ENCODE results near the gene CITED4. TPM values are rescaled to one million over a fixed set of nuclear protein-coding genes. Genes with fewer than 3 reads are reported as not detected.
A peak's percentile ranks its signal among the peaks of the same experiment; 100 is the strongest.

Gene CITED4
- total and polyA plus RNA-seq, 4 experiments from 2014 or later, result 8.1 to 20.1 (median 10.2) TPM

DNA sequence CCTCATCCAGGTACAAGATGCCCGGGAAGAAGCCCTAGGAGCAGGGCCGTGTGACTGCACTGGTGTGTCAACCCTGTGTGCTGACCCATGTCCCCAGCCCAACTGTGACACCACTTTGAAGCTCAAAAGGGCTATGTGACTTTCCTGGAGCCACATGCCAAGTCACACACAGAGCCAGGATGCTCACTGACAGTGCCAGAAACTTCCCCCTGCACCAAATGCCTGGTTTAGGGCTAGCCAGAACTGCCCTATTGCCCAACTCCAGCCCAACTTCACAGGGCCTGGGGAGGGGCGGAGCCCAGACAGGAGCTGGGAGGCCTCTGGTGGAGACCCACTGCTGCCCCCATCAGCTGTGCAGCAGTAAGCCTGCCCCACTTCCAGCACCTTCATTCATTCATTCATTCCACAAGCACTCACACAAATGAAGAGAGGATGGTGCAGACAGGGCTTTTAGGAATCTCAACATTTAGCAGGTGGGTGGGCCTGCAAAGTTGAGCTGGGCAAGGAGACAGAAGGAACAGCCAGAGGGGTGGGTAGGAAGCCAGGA is 41.8 kb downstream of the CITED4 start:
- no peaks in the 10 kb centered on the region for H3K36me3 ChIP-seq (ENCODE audit: insufficient read depth, low read length)
- ChIA-PET CTCF (ENCODE audit: partially characterized antibody) (interaction anchor here (1.1 kb wide), 1 partner anchor 8 kb away, joined by 3 read pairs; no protein-coding TSS in a partner anchor), POLR2A (ENCODE audit: partially characterized antibody) (interaction anchor here (0.9 kb wide), 1 partner anchor 129 kb away, joined by 4 read pairs; the partner anchor contains the start of gene NFYC)
- no peaks in the 10 kb centered on the region for H3K27me3 Mint-ChIP-seq
- no peaks in the 10 kb centered on the region for H3K9me3 Mint-ChIP-seq
- H3K4me3 Mint-ChIP-seq, result peak overlapping the region in 1 of 8 donors; percentile 61
- H3K27me3 ChIP-seq (ENCODE audit: insufficient read depth, low read length), result no peaks in the 10 kb centered on the region
- H3K4me1 Mint-ChIP-seq, result peaks cover 6 to 26% (median 16%) of the 10 kb centered on the region in 4 donors
- peaks cover 17% of the 10 kb centered on the region for H3K4me1 ChIP-seq (ENCODE audit: insufficient read depth, low read length)
- H3K36me3 Mint-ChIP-seq, result no peaks in the 10 kb centered on the region
- H3K27ac Mint-ChIP-seq, result peak overlapping the region in 2 of 7 donors; percentile 24 to 42
- H3K27ac ChIP-seq (ENCODE audit: low read depth, low read length), result no peak overlapping the region
- H3K9me3 ChIP-seq (ENCODE audit: control insufficient read depth in 1 of 2, low read length in 2 of 2), result no peaks in the 10 kb centered on the region
- DNase-seq, result no peak
- intact Hi-C loops (cut with micrococcal nuclease), result no loop called here
- H3K4me3 ChIP-seq (ENCODE audit: low read length in 2 of 2), result no peak overlapping the region

DNA sequence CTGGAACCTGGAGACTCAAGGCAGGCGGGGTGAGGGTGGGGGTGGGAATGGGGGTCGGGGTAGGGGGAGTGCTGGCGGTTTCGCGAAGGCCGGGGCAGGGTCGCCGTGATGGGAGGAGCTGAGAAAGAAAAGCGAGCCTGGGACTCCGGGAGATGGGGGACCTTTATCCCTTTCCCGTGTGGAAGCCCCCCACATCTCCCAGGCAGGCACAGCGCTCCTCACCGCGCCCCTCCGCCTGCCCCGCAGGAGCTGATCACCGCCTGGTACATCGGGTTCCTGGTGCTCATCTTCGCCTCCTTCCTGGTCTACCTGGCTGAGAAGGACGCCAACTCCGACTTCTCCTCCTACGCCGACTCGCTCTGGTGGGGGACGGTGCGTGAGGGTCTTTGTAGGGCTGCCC is 43.1 kb downstream of the CITED4 start:
- H3K27ac Mint-ChIP-seq, result peak overlapping the region in 4 of 7 donors; percentile 27 to 83 (median 67)
- H3K9me3 Mint-ChIP-seq, result no peaks in the 10 kb centered on the region
- H3K36me3 Mint-ChIP-seq, result no peaks in the 10 kb centered on the region
- no peak overlapping the region for H3K4me3 ChIP-seq (ENCODE audit: low read length in 2 of 2)
- H3K27ac ChIP-seq (ENCODE audit: low read depth, low read length), result no peak overlapping the region
- H3K27me3 Mint-ChIP-seq, result no peaks in the 10 kb centered on the region
- ChIA-PET POLR2A (ENCODE audit: partially characterized antibody) (interaction anchor here (0.7 to 1.7 kb wide), 2 partner anchors 43 to 127 kb away, joined by 3 to 9 read pairs; partner anchors contain the start of genes CITED4 and NFYC), CTCF (ENCODE audit: partially characterized antibody) (interaction anchor here (1.4 kb wide), 1 partner anchor 44 kb away, joined by 4 read pairs; no protein-coding TSS in a partner anchor)
- H3K4me1 Mint-ChIP-seq, result peaks cover 0 to 15% (median 9%) of the 10 kb centered on the region in 4 donors
- no peaks in the 10 kb centered on the region for H3K27me3 ChIP-seq (ENCODE audit: insufficient read depth, low read length)
- H3K36me3 ChIP-seq (ENCODE audit: insufficient read depth, low read length), result no peaks in the 10 kb centered on the region
- peak overlapping the region; percentile 61 to 84 (median 81) for H3K4me3 Mint-ChIP-seq
- DNase-seq, result no peak
- H3K4me1 ChIP-seq (ENCODE audit: insufficient read depth, low read length), result peaks cover 10% of the 10 kb centered on the region
- H3K9me3 ChIP-seq (ENCODE audit: control insufficient read depth in 1 of 2, low read length in 2 of 2), result no peaks in the 10 kb centered on the region
- intact Hi-C loops (cut with micrococcal nuclease), result no loop called here

DNA sequence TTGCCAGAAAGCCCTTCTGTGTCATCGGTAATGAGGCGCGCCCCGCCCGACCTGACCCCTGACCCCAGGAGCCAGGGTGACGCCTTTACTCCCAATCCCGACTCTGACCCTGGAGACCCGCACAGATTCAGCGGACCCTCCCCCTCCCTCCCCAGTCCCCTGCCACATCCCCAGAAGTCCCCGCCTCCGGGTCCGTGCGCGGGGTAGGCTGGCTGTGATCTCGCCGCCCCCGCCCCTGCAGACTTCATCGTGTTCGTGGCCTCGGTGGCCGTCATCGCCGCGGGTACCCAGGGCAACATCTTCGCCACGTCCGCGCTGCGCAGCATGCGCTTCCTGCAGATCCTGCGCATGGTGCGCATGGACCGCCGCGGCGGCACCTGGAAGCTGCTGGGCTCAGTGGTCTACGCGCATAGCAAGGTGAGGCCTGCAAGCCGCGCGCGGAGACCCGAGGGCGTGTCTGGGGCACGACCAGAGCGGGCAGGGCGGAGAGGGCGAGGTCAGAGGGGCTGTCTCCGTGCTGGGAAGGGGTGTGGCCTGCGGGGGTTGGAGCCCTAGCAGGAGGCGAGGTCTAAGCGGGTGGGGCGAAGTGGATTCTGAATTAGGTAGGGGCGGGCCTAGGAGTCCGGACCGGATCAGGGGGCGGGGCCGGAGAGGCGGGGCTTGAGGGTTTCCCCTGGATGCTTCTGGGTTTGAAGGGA is 43.8 kb downstream of the CITED4 start:
- Histone ChIP-seq H3K4me3 (ENCODE audit: low read length in 2 of 2) (peak overlapping the region; percentile 2 to 62), H3K9me3 (ENCODE audit: control insufficient read depth in 1 of 2, low read length in 2 of 2) (no peaks in the 10 kb centered on the region), H3K27ac (ENCODE audit: low read depth, low read length) (peak overlapping the region; percentile 28), H3K36me3 (ENCODE audit: insufficient read depth, low read length) (no peaks in the 10 kb centered on the region), H3K4me1 (ENCODE audit: insufficient read depth, low read length) (peaks cover 10% of the 10 kb centered on the region), H3K27me3 (ENCODE audit: insufficient read depth, low read length) (no peaks in the 10 kb centered on the region)
- DNase-seq, result peak; percentile 84 to 95 (median 90)
- Mint-ChIP-seq H3K36me3 (no peaks in the 10 kb centered on the region), H3K27ac (peak overlapping the region; percentile 78 to 90 (median 83)), H3K27me3 (no peaks in the 10 kb centered on the region), H3K4me3 (peak overlapping the region; percentile 81 to 90 (median 83)), H3K9me3 (no peaks in the 10 kb centered on the region), H3K4me1 (peaks cover 0 to 15% (median 9%) of the 10 kb centered on the region in 4 donors)
- intact Hi-C loops (cut with micrococcal nuclease), result loop anchor here (1.0 kb wide), 2 partner anchors 16 to 44 kb away; partner anchors contain the start of gene CITED4
- POLR2A ChIA-PET (ENCODE audit: partially characterized antibody), result interaction anchor here (0.7 to 1.7 kb wide), 2 partner anchors 44 to 126 kb away, joined by 3 to 9 read pairs; partner anchors contain the start of genes CITED4 and NFYC
- CTCF ChIA-PET (ENCODE audit: partially characterized antibody), result interaction anchor here (0.6 to 1.4 kb wide), 2 partner anchors 44 to 136 kb away, joined by 3 to 4 read pairs; no protein-coding TSS in a partner anchor

DNA sequence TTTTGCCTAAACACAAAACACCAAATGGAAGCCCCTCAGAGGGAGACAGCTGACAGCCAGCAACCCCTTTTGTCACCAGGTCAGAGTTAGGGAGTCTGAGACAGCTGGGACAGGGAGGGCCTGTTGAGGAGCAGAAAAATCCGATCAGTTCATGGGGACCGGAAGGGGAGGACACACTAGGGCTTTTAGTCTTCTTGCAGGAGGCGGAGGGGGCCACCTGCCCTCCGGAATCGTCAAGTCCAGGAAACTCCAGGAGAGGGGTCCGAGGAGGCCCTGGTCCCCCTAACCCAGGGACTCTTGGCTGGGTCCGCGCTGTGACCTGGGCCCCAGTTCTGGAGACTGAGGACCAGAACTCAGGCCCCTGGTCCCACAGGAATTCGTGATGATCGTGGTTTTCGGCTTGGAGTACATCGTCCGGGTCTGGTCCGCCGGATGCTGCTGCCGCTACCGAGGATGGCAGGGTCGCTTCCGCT is 44.3 kb downstream of the CITED4 start:
- H3K27ac Mint-ChIP-seq, result peak overlapping the region in 6 of 7 donors; percentile 82 to 90 (median 86)
- Histone ChIP-seq H3K4me3 (ENCODE audit: low read length in 2 of 2) (peak overlapping the region; percentile 2 to 62), H3K27ac (ENCODE audit: low read depth, low read length) (peak overlapping the region; percentile 28), H3K36me3 (ENCODE audit: insufficient read depth, low read length) (no peaks in the 10 kb centered on the region), H3K4me1 (ENCODE audit: insufficient read depth, low read length) (peaks cover 10% of the 10 kb centered on the region), H3K9me3 (ENCODE audit: control insufficient read depth in 1 of 2, low read length in 2 of 2) (no peaks in the 10 kb centered on the region), H3K27me3 (ENCODE audit: insufficient read depth, low read length) (no peaks in the 10 kb centered on the region)
- H3K4me1 Mint-ChIP-seq, result peaks cover 0 to 15% (median 9%) of the 10 kb centered on the region in 4 donors
- H3K9me3 Mint-ChIP-seq, result no peaks in the 10 kb centered on the region
- H3K4me3 Mint-ChIP-seq, result peak overlapping the region; percentile 81 to 90 (median 83)
- intact Hi-C loops (cut with micrococcal nuclease), result loop anchor here (1.0 kb wide), 2 partner anchors 16 to 44 kb away; partner anchors contain the start of gene CITED4
- POLR2A ChIA-PET (ENCODE audit: partially characterized antibody), result interaction anchor here (1.7 kb wide), 1 partner anchor 44 kb away, joined by 9 read pairs; the partner anchor contains the start of gene CITED4
- no peak for DNase-seq
- H3K36me3 Mint-ChIP-seq, result no peaks in the 10 kb centered on the region
- H3K27me3 Mint-ChIP-seq, result no peaks in the 10 kb centered on the region
- CTCF ChIA-PET (ENCODE audit: partially characterized antibody), result interaction anchor here (0.6 to 1.1 kb wide), 3 partner anchors 14 to 136 kb away, joined by 3 read pairs; no protein-coding TSS in a partner anchor

DNA sequence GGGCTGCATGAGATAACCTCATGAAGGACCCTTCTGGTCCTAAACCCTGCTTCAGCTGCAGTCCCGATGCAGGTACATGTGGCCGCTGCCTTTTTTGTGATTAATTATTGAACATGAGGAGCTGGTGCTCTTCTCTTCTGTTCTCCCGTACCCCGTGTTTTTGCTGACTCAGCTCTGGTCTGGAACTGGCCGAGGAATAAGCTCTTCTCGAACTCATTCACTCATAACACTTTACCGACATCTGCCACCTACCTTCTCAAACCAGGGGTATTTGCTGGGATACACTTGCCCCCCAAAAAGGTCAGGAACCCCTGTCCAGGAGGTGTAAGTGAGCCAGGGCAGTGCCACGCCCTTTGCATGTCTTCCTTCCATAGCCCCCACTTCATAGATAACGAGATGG is 46.7 kb downstream of the CITED4 start:
- Histone ChIP-seq H3K4me3 (ENCODE audit: low read length in 2 of 2) (no peak overlapping the region), H3K27ac (ENCODE audit: low read depth, low read length) (no peak overlapping the region), H3K27me3 (ENCODE audit: insufficient read depth, low read length) (no peaks in the 10 kb centered on the region), H3K4me1 (ENCODE audit: insufficient read depth, low read length) (peaks cover 10% of the 10 kb centered on the region), H3K9me3 (ENCODE audit: control insufficient read depth in 1 of 2, low read length in 2 of 2) (no peaks in the 10 kb centered on the region), H3K36me3 (ENCODE audit: insufficient read depth, low read length) (no peaks in the 10 kb centered on the region)
- CTCF ChIA-PET (ENCODE audit: partially characterized antibody), result no interaction called here
- Mint-ChIP-seq H3K4me3 (no peak overlapping the region), H3K27me3 (no peaks in the 10 kb centered on the region), H3K9me3 (no peaks in the 10 kb centered on the region), H3K36me3 (no peaks in the 10 kb centered on the region), H3K4me1 (peaks cover under 1 to 19% (median 10%) of the 10 kb centered on the region in 4 donors), H3K27ac (peak overlapping the region in 3 of 7 donors; percentile 12 to 39 (median 35))
- DNase-seq, result no peak
- intact Hi-C loops (cut with micrococcal nuclease), result no loop called here
- POLR2A ChIA-PET (ENCODE audit: partially characterized antibody), result interaction anchor here (1.2 kb wide), 1 partner anchor 47 kb away, joined by 3 read pairs; the partner anchor contains the start of gene CITED4

Other genes with a start within 250 kb of the CITED4 start
- gene RIMS3, start 196.7 kb downstream of the CITED4 start, total RNA-seq, result 1 to 10 TPM; 2.0 to 2.3 TPM
- gene RIMS3, start 196.7 kb downstream of the CITED4 start, polyA plus RNA-seq, result 1 to 10 TPM; 1.5 to 3.4 TPM
- 10 to 100 TPM; 70.4 to 73.6 TPM for gene NFYC, start 170.7 kb downstream of the CITED4 start, total RNA-seq
- gene NFYC, start 170.7 kb downstream of the CITED4 start, polyA plus RNA-seq, result 10 to 100 TPM; 47.7 to 67.2 TPM
- gene KCNQ4, start 78.6 kb downstream of the CITED4 start, total RNA-seq, result under 1 TPM; 0.20 to 0.33 TPM
- gene KCNQ4, start 78.6 kb downstream of the CITED4 start, polyA plus RNA-seq, result under 1 TPM in 1 of 2 donors, not detected in 1; 0.14 TPM
- gene CTPS1, start 117.3 kb upstream of the CITED4 start, total RNA-seq, result 10 to 100 TPM; 18.5 to 19.7 TPM
- gene CTPS1, start 117.3 kb upstream of the CITED4 start, polyA plus RNA-seq, result 10 to 100 TPM; 11.6 to 14.2 TPM
- 1 to 10 TPM; 1.2 to 1.6 TPM for gene SLFNL1, start 159.4 kb upstream of the CITED4 start, total RNA-seq
- under 1 TPM in 1 of 2 donors, not detected in 1; 0.77 TPM for gene SLFNL1, start 159.4 kb upstream of the CITED4 start, polyA plus RNA-seq

Measured in CD4-positive, alpha-beta memory T cell (primary cell).